MCF 10A (cell line): ENCODE results near the gene PAK2. TPM values are rescaled to one million over a fixed set of nuclear protein-coding genes. Genes with fewer than 3 reads are reported as not detected.
"Not testable (repeated sequence)": the region's sequence is repeated elsewhere in the genome, so short reads cannot be mapped to it uniquely, and the experiment has no call there.

Experiments
- BruUV-seq: library from RNA; stranded (reverse); fragments of 400-500 nt; replicated peaks from 2 replicates; lab custom pipeline; 2021; lab: Mats Ljungman, UMichigan
- CTCF ChIA-PET: fragments of 300-600 bp; sonication (Branson Sonifier 250); formaldehyde crosslinking; extraction: SDS; loops from one replicate; lab custom pipeline; 2021; ENCODE audit warnings: antibody characterized with exemption, inconsistent platforms; lab: Yijun Ruan, JAX
- POLR2A ChIA-PET: fragments of 300-600, 350-650 bp; sonication (Branson Sonifier 250); formaldehyde crosslinking; extraction: SDS; loops from one replicate; lab custom pipeline; 2020; ENCODE audit warnings: antibody characterized with exemption, inconsistent platforms; lab: Yijun Ruan, JAX
- DNase-seq: peaks from one replicate; pipeline ENCODE4 v3.0.0-alpha.2; 2018; ENCODE audit not compliant: unreplicated experiment
- H3K27ac Mint-ChIP-seq: one replicate; pipeline ENCODE4 v1.8.0; 2022; ENCODE audit warnings: mild to moderate bottlenecking, low read depth, mixed read lengths; ENCODE audit not compliant: unreplicated experiment
- H3K27me3 Mint-ChIP-seq: one replicate; pipeline ENCODE4 v1.8.0; 2022; ENCODE audit warnings: mixed read lengths; ENCODE audit not compliant: insufficient read depth, unreplicated experiment
- H3K36me3 Mint-ChIP-seq: one replicate; pipeline ENCODE4 v1.8.0; 2022; ENCODE audit warnings: mild to moderate bottlenecking, moderate library complexity, mixed read lengths; ENCODE audit not compliant: insufficient read depth, unreplicated experiment
- H3K4me1 Mint-ChIP-seq: one replicate; pipeline ENCODE4 v1.8.0; 2022; ENCODE audit warnings: mixed read lengths; ENCODE audit not compliant: insufficient read depth, unreplicated experiment
- H3K4me3 Mint-ChIP-seq: one replicate; pipeline ENCODE4 v1.8.0; 2022; ENCODE audit warnings: mild to moderate bottlenecking, moderate library complexity, mixed read lengths; ENCODE audit not compliant: unreplicated experiment
- H3K9me3 Mint-ChIP-seq: one replicate; pipeline ENCODE4 v1.8.0; 2022; ENCODE audit warnings: mixed read lengths; ENCODE audit not compliant: unreplicated experiment
- CTCF ChIP-seq: fragments of 200-600 bp; IDR thresholded peaks from one replicate; pipeline ENCODE4 v1.8.0; 2022; ENCODE audit warnings: antibody characterized with exemption, mild to moderate bottlenecking; ENCODE audit not compliant: unreplicated experiment
- intact Hi-C: fragments of 100-400 bp; cut with micrococcal nuclease; formaldehyde crosslinking; loops from 2 replicates; pipeline ENCODE4 v1.14.1; 2022
- total RNA-seq: library from RNA; stranded (reverse); gene quantifications from 2 replicates; pipeline ENCODE4 v1.2.3, GENCODE V29; 2022

PAK2 gene
- total RNA-seq, 1 experiment from 2014 or later, result 119 TPM

GRCh38 chr3:196821806-196822355 is 82.2 kb downstream of the PAK2 start:
- Mint-ChIP-seq H3K9me3 (no peaks in the 10 kb centered on the region), H3K27ac (no peak overlapping the region), H3K36me3 (peaks cover 88% of the 10 kb centered on the region), H3K27me3 (no peaks in the 10 kb centered on the region), H3K4me3 (no peak overlapping the region), H3K4me1 (no peaks in the 10 kb centered on the region)
- intact Hi-C loops, result no loop called here
- CTCF ChIA-PET, result no interaction called here
- no peak for DNase-seq
- no TSS peak for BruUV-seq
- POLR2A ChIA-PET, result interaction anchor here (0.6 kb wide), 1 partner anchor 35 kb away, joined by 3 read pairs; no protein-coding TSS in a partner anchor
- TF ChIP-seq CTCF, result no peak

GRCh38 chr3:196829651-196830050 is 90.0 kb downstream of the PAK2 start:
- H3K36me3 Mint-ChIP-seq, result peaks cover 65% of the 10 kb centered on the region
- H3K27me3 Mint-ChIP-seq, H3K4me3 Mint-ChIP-seq, CTCF ChIA-PET, H3K9me3 Mint-ChIP-seq, POLR2A ChIA-PET, BruUV-seq, H3K4me1 Mint-ChIP-seq, intact Hi-C loops, DNase-seq, H3K27ac Mint-ChIP-seq: not testable (repeated sequence)

GRCh38 chr3:196835086-196835485 is 95.4 kb downstream of the PAK2 start:
- no peaks in the 10 kb centered on the region for H3K4me1 Mint-ChIP-seq
- no peak for DNase-seq
- peaks cover 26% of the 10 kb centered on the region for H3K36me3 Mint-ChIP-seq
- no peaks in the 10 kb centered on the region for H3K27me3 Mint-ChIP-seq
- BruUV-seq, result no TSS peak
- no peak overlapping the region for H3K4me3 Mint-ChIP-seq
- CTCF ChIA-PET, result interaction anchor here (0.6 kb wide), 1 partner anchor 334 kb away, joined by 3 read pairs; no protein-coding TSS in a partner anchor
- H3K9me3 Mint-ChIP-seq, result no peaks in the 10 kb centered on the region
- no peak overlapping the region for H3K27ac Mint-ChIP-seq
- intact Hi-C loops, result no loop called here
- POLR2A ChIA-PET, result interaction anchor here (0.6 to 2.0 kb wide), 3 partner anchors 33 to 214 kb away, joined by 3 to 7 read pairs (median 5); partner anchors contain the start of genes NCBP2 and SENP5
- TF ChIP-seq CTCF, result no peak

- BruUV-seq, intact Hi-C loops, H3K27ac Mint-ChIP-seq, H3K27me3 Mint-ChIP-seq, H3K4me1 Mint-ChIP-seq, POLR2A ChIA-PET, H3K9me3 Mint-ChIP-seq, H3K4me3 Mint-ChIP-seq, DNase-seq: not testable (repeated sequence)
- peaks cover 10% of the 10 kb centered on the region for H3K36me3 Mint-ChIP-seq
- CTCF ChIA-PET, result interaction anchor here (1.0 kb wide), 1 partner anchor 130 kb away, joined by 3 read pairs; no protein-coding TSS in a partner anchor
Observed at GRCh38 chr3:196836626-196837025, 97.0 kb downstream of the PAK2 start.

- ChIA-PET POLR2A (no interaction called here), CTCF (interaction anchor here (1.5 kb wide), 1 partner anchor 21 kb away, joined by 5 read pairs; no protein-coding TSS in a partner anchor)
- peak; percentile 57 for TF ChIP-seq CTCF
- Mint-ChIP-seq H3K9me3 (no peaks in the 10 kb centered on the region), H3K27me3 (no peaks in the 10 kb centered on the region), H3K36me3 (peaks cover 5% of the 10 kb centered on the region), H3K4me1 (no peaks in the 10 kb centered on the region), H3K27ac (no peak overlapping the region), H3K4me3 (no peak overlapping the region)
- no TSS peak for BruUV-seq
- intact Hi-C loops, result loop anchor here (1.0 to 2.0 kb wide), 2 partner anchors 105 to 131 kb away; partner anchors contain the start of gene NCBP2
- DNase-seq, result peak; percentile 77
Observed at GRCh38 chr3:196837819-196838420, 98.3 kb downstream of the PAK2 start.

- H3K27me3 Mint-ChIP-seq, H3K27ac Mint-ChIP-seq, CTCF ChIA-PET, H3K4me3 Mint-ChIP-seq, H3K9me3 Mint-ChIP-seq, H3K36me3 Mint-ChIP-seq, DNase-seq, POLR2A ChIA-PET, H3K4me1 Mint-ChIP-seq, BruUV-seq: not testable (repeated sequence)
- intact Hi-C loops, result loop anchor here (2.0 kb wide), 1 partner anchor 103 kb away; the partner anchor contains the start of gene NCBP2
Observed at GRCh38 chr3:196839351-196839750, 99.7 kb downstream of the PAK2 start.
